HepG2 (cell line): ENCODE data around the gene ICAM2. TPM values are rescaled to one million over a fixed set of nuclear protein-coding genes. Genes with fewer than 3 reads are reported as not detected.

Experiments
- FOXA3 ChIP-seq: IDR thresholded peaks from 2 replicates; pipeline ENCODE4 v1.6.1; 2016; ENCODE audit warnings: missing genetic modification reagents, missing compliant biosample characterization
- HMG20B ChIP-seq: conservative IDR thresholded peaks from 2 replicates; pipeline ENCODE4 v1.6.1; 2016; ENCODE audit warnings: missing genetic modification reagents, missing compliant biosample characterization
- MTF1 ChIP-seq: sonication (generic); formaldehyde crosslinking; IDR thresholded peaks from 2 replicates; pipeline ENCODE4 v1.5.0; 2020; ENCODE audit warnings: missing genetic modification reagents
- NFE2L1 ChIP-seq: sonication (generic); formaldehyde crosslinking; IDR thresholded peaks from 2 replicates; pipeline ENCODE4 v1.4.0; 2020; ENCODE audit warnings: missing genetic modification reagents, mild to moderate bottlenecking, borderline replicate concordance
- RELA ChIP-seq: sonication (generic); formaldehyde crosslinking; IDR thresholded peaks from 2 replicates; pipeline ENCODE4 v1.4.0; 2020; ENCODE audit warnings: missing genetic modification reagents
- ZMAT3 ChIP-seq: sonication (generic); formaldehyde crosslinking; conservative IDR thresholded peaks from 2 replicates; pipeline ENCODE4 v1.7.0; 2021; ENCODE audit warnings: missing genetic modification reagents
- ZNF570 ChIP-seq: sonication (generic); formaldehyde crosslinking; IDR thresholded peaks from 2 replicates; pipeline ENCODE4 v1.4.0; 2020; ENCODE audit warnings: mild to moderate bottlenecking, missing genetic modification reagents, borderline replicate concordance
- ZNF746 ChIP-seq: sonication (generic); formaldehyde crosslinking; IDR thresholded peaks from 2 replicates; pipeline ENCODE4 v1.8.0; 2022; ENCODE audit warnings: mild to moderate bottlenecking, missing genetic modification reagents
- polyA plus RNA-seq, 8 experiments: library from polyadenylated mRNA; depleted of rRNA in 3 of 8; stranded (reverse) in 7 of 8; unstranded in 1 of 8; fragments of >200 nt; fragmentation: Illumina TruSeq in 4 of 8; extraction: Trizol in 4 of 8; gene quantifications; 2 replicates each; pipeline versions ENCODE4 v1.2.1 to v1.2.3, GENCODE V29; 2011 to 2016; ENCODE audit warnings: low read depth in 4 of 8, missing spikeins in 1 of 8, mixed read lengths in 1 of 8; ENCODE audit not compliant: insufficient read depth in 1 of 8
- total RNA-seq, 5 experiments: library from RNA; depleted of rRNA; stranded (reverse); fragments of >200 nt; fragmentation: Illumina TruSeq; extraction: Trizol; gene quantifications; 2 replicates each; pipeline ENCODE4 v1.2.3, GENCODE V29; 2016; ENCODE audit warnings: low read depth in 1 of 5
- TF ChIP-seq, protein P1 (sequence below): sonication (generic); formaldehyde crosslinking; IDR thresholded peaks from 2 replicates; pipeline ENCODE4 v1.4.0; 2020; ENCODE audit warnings: mild to moderate bottlenecking, missing genetic modification reagents
- TF ChIP-seq, protein P2 (sequence below): sonication (generic); formaldehyde crosslinking; IDR thresholded peaks from 2 replicates; pipeline ENCODE4 v1.4.0; 2020; ENCODE audit warnings: mild to moderate bottlenecking, missing genetic modification reagents
- TF ChIP-seq, protein P3 (sequence below): sonication (generic); formaldehyde crosslinking; conservative IDR thresholded peaks from 2 replicates; pipeline ENCODE4 v1.4.0; 2020; ENCODE audit warnings: missing genetic modification reagents
- TF ChIP-seq, protein P4 (sequence below): sonication (generic); formaldehyde crosslinking; IDR thresholded peaks from 2 replicates; pipeline ENCODE4 v1.9.0; 2022; ENCODE audit warnings: missing genetic modification reagents, mild to moderate bottlenecking, borderline replicate concordance
- TF ChIP-seq, protein P5 (sequence below): sonication (generic); formaldehyde crosslinking; IDR thresholded peaks from 2 replicates; pipeline ENCODE4 v1.5.0; 2020; ENCODE audit warnings: missing genetic modification reagents
- TF ChIP-seq, protein P6 (sequence below): sonication (generic); formaldehyde crosslinking; IDR thresholded peaks from 2 replicates; pipeline ENCODE4 v1.4.0; 2020; ENCODE audit warnings: missing genetic modification reagents

Gene ICAM2
- total and polyA plus RNA-seq, 2 of the 13 experiments (the other 11 are each of a cell fraction or from before 2014, with no cell fraction given) = 10.9 to 20.8 TPM

DNA sequence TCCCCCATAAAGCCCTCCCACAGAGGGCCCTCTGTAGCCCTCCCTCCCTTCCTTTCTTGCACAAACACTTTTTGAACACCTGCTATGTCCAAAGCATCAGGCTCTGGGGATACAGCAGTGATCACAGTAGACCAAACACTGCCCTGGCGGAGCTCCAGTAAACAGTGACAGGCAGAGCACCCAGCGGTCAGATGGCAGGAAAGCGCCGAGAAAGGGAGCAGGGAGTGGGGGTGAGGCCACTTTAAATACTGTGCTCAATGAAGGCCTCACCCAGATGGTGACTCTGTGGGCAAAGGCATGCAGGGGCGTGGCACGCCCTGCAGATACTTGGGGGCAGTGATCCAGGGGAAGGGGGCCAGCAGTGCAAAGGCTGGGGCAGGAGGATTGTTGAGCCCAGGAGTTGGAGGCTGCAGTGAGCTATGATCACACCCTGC is 14.7 kb downstream of the ICAM2 start (continued):
- no peak for TF ChIP-seq MTF1 (CRISPR knock-in tag)
- TF ChIP-seq, protein P1, sequence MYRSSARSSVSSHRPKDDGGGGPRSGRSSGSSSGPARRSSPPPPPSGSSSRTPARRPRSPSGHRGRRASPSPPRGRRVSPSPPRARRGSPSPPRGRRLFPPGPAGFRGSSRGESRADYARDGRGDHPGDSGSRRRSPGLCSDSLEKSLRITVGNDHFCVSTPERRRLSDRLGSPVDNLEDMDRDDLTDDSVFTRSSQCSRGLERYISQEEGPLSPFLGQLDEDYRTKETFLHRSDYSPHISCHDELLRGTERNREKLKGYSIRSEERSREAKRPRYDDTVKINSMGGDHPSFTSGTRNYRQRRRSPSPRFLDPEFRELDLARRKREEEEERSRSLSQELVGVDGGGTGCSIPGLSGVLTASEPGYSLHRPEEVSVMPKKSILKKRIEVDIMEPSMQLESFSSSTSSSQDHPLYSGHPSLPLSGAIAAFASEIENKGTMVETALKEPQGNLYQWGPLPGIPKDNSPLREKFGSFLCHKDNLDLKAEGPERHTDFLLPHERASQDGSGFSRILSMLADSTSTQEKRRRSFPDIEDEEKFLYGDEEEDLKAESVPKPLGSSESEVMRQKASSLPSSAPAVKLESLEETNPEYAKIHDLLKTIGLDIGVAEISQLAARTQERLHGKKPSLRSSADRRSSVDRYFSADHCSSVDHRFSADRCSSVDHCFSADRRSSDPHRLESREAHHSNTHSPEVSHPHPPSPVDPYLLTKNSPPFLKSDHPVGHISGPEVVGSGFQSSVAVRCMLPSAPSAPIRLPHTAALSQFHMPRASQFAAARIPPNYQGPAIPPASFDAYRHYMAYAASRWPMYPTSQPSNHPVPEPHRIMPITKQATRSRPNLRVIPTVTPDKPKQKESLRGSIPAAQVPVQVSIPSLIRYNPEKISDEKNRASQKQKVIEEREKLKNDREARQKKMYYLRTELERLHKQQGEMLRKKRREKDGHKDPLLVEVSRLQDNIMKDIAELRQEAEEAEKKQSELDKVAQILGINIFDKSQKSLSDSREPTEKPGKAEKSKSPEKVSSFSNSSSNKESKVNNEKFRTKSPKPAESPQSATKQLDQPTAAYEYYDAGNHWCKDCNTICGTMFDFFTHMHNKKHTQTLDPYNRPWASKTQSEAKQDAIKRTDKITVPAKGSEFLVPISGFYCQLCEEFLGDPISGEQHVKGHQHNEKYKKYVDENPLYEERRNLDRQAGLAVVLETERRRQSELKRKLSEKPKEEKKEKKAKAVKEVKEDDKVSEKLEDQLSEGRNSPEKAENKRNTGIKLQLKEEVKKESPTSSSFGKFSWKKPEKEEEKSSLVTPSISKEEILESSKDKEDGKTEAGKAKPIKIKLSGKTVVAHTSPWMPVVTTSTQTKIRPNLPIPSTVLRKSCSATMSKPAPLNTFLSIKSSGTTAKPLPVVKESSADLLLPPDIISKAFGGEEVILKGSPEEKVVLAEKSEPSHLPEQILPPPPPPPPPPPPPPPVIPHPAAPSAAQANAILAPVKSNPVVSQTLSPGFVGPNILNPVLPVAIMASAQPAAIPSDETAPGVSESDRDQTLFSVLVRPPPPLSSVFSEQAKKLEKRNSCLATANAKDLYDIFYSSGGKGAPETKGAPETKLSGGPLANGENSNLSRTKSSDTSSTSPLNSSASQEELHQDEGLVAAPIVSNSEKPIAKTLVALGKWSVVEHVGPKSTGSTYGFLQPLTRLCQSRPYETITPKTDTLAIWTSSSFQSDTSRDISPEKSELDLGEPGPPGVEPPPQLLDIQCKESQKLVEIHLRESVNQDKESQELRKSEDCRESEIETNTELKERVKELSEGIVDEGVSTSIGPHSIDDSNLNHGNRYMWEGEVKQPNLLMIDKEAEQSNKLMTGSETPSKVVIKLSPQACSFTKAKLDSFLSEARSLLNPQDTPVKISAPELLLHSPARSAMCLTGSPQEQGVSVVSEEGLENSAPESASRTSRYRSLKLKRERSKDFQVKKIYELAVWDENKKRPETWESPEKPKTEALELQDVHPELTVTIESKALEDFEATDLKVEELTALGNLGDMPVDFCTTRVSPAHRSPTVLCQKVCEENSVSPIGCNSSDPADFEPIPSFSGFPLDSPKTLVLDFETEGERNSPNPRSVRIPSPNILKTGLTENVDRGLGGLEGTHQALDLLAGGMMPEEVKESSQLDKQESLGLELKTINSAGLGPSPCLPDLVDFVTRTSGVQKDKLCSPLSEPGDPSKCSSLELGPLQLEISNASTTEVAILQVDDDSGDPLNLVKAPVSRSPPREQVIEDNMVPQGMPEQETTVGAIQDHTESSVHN = no peak
- TF ChIP-seq, protein P2, sequence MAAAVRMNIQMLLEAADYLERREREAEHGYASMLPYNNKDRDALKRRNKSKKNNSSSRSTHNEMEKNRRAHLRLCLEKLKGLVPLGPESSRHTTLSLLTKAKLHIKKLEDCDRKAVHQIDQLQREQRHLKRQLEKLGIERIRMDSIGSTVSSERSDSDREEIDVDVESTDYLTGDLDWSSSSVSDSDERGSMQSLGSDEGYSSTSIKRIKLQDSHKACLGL = 0 out of 2 replicates have a peak, but pooled peaks have one; percentile 39
- TF ChIP-seq, protein P3, sequence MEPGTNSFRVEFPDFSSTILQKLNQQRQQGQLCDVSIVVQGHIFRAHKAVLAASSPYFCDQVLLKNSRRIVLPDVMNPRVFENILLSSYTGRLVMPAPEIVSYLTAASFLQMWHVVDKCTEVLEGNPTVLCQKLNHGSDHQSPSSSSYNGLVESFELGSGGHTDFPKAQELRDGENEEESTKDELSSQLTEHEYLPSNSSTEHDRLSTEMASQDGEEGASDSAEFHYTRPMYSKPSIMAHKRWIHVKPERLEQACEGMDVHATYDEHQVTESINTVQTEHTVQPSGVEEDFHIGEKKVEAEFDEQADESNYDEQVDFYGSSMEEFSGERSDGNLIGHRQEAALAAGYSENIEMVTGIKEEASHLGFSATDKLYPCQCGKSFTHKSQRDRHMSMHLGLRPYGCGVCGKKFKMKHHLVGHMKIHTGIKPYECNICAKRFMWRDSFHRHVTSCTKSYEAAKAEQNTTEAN (CRISPR knock-in tag) = peak; percentile 67; the same call in 1 of the 2 replicates
- TF ChIP-seq, protein P4, sequence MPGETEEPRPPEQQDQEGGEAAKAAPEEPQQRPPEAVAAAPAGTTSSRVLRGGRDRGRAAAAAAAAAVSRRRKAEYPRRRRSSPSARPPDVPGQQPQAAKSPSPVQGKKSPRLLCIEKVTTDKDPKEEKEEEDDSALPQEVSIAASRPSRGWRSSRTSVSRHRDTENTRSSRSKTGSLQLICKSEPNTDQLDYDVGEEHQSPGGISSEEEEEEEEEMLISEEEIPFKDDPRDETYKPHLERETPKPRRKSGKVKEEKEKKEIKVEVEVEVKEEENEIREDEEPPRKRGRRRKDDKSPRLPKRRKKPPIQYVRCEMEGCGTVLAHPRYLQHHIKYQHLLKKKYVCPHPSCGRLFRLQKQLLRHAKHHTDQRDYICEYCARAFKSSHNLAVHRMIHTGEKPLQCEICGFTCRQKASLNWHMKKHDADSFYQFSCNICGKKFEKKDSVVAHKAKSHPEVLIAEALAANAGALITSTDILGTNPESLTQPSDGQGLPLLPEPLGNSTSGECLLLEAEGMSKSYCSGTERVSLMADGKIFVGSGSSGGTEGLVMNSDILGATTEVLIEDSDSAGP (CRISPR knock-in tag) = peak; percentile 70
- no peak; the same call in 1 of the 2 replicates for TF ChIP-seq NFE2L1
- TF ChIP-seq RELA = no peak
- TF ChIP-seq HMG20B (CRISPR knock-in tag) = 0 out of 2 replicates have a peak, but pooled peaks have one; percentile 22
- TF ChIP-seq, protein P5, sequence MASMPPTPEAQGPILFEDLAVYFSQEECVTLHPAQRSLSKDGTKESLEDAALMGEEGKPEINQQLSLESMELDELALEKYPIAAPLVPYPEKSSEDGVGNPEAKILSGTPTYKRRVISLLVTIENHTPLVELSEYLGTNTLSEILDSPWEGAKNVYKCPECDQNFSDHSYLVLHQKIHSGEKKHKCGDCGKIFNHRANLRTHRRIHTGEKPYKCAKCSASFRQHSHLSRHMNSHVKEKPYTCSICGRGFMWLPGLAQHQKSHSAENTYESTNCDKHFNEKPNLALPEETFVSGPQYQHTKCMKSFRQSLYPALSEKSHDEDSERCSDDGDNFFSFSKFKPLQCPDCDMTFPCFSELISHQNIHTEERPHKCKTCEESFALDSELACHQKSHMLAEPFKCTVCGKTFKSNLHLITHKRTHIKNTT (CRISPR knock-in tag) = no peak
- 0 out of 2 replicates have a peak, but pooled peaks have one; percentile 16 for TF ChIP-seq ZMAT3 (CRISPR knock-in tag)
- 0 out of 2 replicates have a peak, but pooled peaks have one; percentile 15 for TF ChIP-seq ZNF746 (CRISPR knock-in tag)
- no peak for TF ChIP-seq ZNF570 (CRISPR knock-in tag)
- peak; percentile 41; the same call in 1 of the 2 replicates for TF ChIP-seq FOXA3 (CRISPR knock-in tag)
- TF ChIP-seq, protein P6, sequence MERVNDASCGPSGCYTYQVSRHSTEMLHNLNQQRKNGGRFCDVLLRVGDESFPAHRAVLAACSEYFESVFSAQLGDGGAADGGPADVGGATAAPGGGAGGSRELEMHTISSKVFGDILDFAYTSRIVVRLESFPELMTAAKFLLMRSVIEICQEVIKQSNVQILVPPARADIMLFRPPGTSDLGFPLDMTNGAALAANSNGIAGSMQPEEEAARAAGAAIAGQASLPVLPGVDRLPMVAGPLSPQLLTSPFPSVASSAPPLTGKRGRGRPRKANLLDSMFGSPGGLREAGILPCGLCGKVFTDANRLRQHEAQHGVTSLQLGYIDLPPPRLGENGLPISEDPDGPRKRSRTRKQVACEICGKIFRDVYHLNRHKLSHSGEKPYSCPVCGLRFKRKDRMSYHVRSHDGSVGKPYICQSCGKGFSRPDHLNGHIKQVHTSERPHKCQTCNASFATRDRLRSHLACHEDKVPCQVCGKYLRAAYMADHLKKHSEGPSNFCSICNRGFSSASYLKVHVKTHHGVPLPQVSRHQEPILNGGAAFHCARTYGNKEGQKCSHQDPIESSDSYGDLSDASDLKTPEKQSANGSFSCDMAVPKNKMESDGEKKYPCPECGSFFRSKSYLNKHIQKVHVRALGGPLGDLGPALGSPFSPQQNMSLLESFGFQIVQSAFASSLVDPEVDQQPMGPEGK = peak; percentile 43; the same call in 1 of the 2 replicates
